GM19351 (cell line): ENCODE results near the gene RNF146.
"Not testable (repeated sequence)": the region's sequence is repeated elsewhere in the genome, so short reads cannot be mapped to it uniquely, and the experiment has no call there.

Experiments used
- ATAC-seq: cut with Tn5 transposase; IDR thresholded peaks from one replicate; pipeline ENCODE4 v1.9.1; 2021; ENCODE audit warnings: mild to moderate bottlenecking, moderate library complexity; ENCODE audit not compliant: unreplicated experiment

The RNF146 gene

GRCh38 chr6:127279815-127280214 lies 13.2 kb downstream of the RNF146 start:
- ATAC-seq, result peak; percentile 68

- no peak for ATAC-seq
Observed at GRCh38 chr6:127282184-127282583, 15.5 kb downstream of the RNF146 start.

GRCh38 chr6:127288705-127289104 lies 22.0 kb downstream of the RNF146 start:
- ATAC-seq, result no peak

- no peak for ATAC-seq
Observed at GRCh38 chr6:127289934-127290333, 23.3 kb downstream of the RNF146 start.

- peak; percentile 24 for ATAC-seq
Observed at GRCh38 chr6:127290391-127291265, 24.0 kb downstream of the RNF146 start.

GRCh38 chr6:127291495-127291894 lies 24.8 kb downstream of the RNF146 start:
- ATAC-seq, result peak; percentile 85

GRCh38 chr6:127297502-127298070 lies 30.9 kb downstream of the RNF146 start:
- ATAC-seq, result no peak

GRCh38 chr6:127298475-127298874 lies 31.8 kb downstream of the RNF146 start:
- no peak for ATAC-seq

GRCh38 chr6:127299522-127300240 lies 33.0 kb downstream of the RNF146 start:
- ATAC-seq, result no peak

- ATAC-seq, result no peak
Observed at GRCh38 chr6:127300411-127300810, 33.7 kb downstream of the RNF146 start.

- no peak for ATAC-seq
Observed at GRCh38 chr6:127301199-127301700, 34.6 kb downstream of the RNF146 start.

GRCh38 chr6:127302728-127303660 lies 36.3 kb downstream of the RNF146 start:
- peak; percentile 88 for ATAC-seq

GRCh38 chr6:127303917-127304316 lies 37.3 kb downstream of the RNF146 start:
- ATAC-seq, result no peak

- no peak for ATAC-seq
Observed at GRCh38 chr6:127305741-127306140, 39.1 kb downstream of the RNF146 start.

GRCh38 chr6:127317388-127318128 lies 50.9 kb downstream of the RNF146 start:
- ATAC-seq, result no peak

- no peak for ATAC-seq
Observed at GRCh38 chr6:127319686-127320085, 53.0 kb downstream of the RNF146 start.

- no peak for ATAC-seq
Observed at GRCh38 chr6:127328043-127328609, 61.5 kb downstream of the RNF146 start.

- ATAC-seq, result not testable (repeated sequence)
Observed at GRCh38 chr6:127331256-127331655, 64.6 kb downstream of the RNF146 start.

GRCh38 chr6:127332383-127332961 lies 65.8 kb downstream of the RNF146 start:
- ATAC-seq, result no peak
